NCI-H1694 (cell line): ENCODE measurements around the gene ECT2.
A peak's percentile ranks its signal among the peaks of the same experiment; 100 is the strongest.
"Not testable (repeated sequence)": the region's sequence is repeated elsewhere in the genome, so short reads cannot be mapped to it uniquely, and the experiment has no call there.

Source experiments
- DNase-seq: peaks from one replicate; lab custom pipeline; 2025; lab: John Stamatoyannopoulos, UW

The ECT2 gene

GRCh38 chr3:172746475-172746874 lies 4.1 kb upstream of the ECT2 start:
- no peak for DNase-seq

- no peak for DNase-seq
Measured at GRCh38 chr3:172749230-172749965, 1.1 kb upstream of the ECT2 start.

- no peak for DNase-seq
Measured at GRCh38 chr3:172750069-172750367, 508 bp upstream of the ECT2 start.

- no peak for DNase-seq
Measured at GRCh38 chr3:172751175-172751704, 714 bp downstream of the ECT2 start.

GRCh38 chr3:172752651-172753050 lies 2.1 kb downstream of the ECT2 start:
- no peak for DNase-seq

- DNase-seq, result no peak
Measured at GRCh38 chr3:172753125-172753524, 2.6 kb downstream of the ECT2 start.

- not testable (repeated sequence) for DNase-seq
Measured at GRCh38 chr3:172760416-172760815, 9.9 kb downstream of the ECT2 start.

- no peak for DNase-seq
Measured at GRCh38 chr3:172766241-172766640, 15.7 kb downstream of the ECT2 start.

GRCh38 chr3:172766718-172767405 lies 16.3 kb downstream of the ECT2 start:
- no peak for DNase-seq

- no peak for DNase-seq
Measured at GRCh38 chr3:172770382-172770781, 19.9 kb downstream of the ECT2 start.

- DNase-seq, result no peak
Measured at GRCh38 chr3:172771672-172772071, 21.1 kb downstream of the ECT2 start.

GRCh38 chr3:172776049-172776717 lies 25.7 kb downstream of the ECT2 start:
- DNase-seq, result no peak

- no peak for DNase-seq
Measured at GRCh38 chr3:172777901-172778300, 27.4 kb downstream of the ECT2 start.

DNA sequence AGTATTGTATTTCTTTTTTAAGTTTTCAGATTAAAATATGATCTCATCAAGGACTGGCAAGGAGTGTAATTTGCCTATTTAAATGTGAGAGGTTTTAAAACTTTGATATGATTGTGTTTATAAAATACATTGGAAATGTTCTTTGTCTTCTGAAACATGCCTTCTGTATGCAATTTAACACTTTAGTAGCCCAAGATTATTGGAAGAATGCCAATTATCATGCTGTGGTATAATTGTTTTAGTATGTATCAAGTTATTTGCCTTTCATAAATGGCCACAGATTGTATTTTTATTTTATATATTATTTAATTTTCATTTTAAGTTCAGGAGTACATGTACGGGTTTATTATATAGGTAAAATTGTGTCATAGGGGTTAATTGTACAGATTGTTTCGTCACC lies 31.7 kb downstream of the ECT2 start:
- DNase-seq, result no peak

DNA sequence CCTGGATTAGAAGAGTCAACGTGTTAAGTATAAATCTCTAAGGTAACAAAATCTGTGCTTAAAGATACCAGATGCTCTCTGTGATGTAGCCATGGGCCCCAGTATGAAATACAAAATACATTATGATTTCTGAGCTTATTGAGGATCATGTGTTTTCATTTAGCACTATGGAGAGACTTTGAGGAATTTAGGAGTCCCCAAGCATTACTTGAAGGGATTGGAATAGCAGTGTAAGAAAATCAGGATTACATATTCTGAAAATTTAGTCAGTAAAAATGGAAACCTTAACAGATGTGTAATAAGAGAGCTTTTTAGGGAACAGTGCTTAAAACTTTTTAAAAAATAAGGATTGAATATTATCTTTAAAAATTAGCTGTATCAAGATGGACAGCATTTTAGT lies 35.5 kb downstream of the ECT2 start:
- DNase-seq, result no peak

- no peak for DNase-seq
Measured at GRCh38 chr3:172787019-172787418, 36.5 kb downstream of the ECT2 start.

- no peak for DNase-seq
Measured at GRCh38 chr3:172787746-172788145, 37.2 kb downstream of the ECT2 start.

GRCh38 chr3:172799246-172799645 lies 48.7 kb downstream of the ECT2 start:
- no peak for DNase-seq

GRCh38 chr3:172800156-172800555 lies 49.6 kb downstream of the ECT2 start:
- no peak for DNase-seq

GRCh38 chr3:172803489-172803888 lies 53.0 kb downstream of the ECT2 start:
- no peak for DNase-seq

DNA sequence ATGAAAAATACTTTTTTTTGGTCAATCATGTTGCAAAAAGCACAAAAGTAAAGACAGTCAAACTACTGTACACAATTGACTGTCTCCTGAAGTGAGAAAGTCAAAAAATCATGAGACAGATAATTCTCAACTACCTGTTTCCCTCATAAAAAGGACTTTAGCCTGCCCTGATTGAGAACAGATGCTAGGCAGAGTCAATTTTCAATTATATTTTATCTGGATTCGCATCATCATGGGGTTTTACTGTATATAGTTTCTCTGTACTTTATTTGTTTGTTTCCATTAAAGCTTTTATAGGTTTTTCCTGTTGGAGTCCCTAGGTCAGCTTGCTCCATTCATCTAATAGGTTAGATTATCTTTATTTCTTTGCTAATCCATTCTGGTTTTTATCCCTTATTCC lies 53.8 kb downstream of the ECT2 start:
- no peak for DNase-seq

- DNase-seq, result peak; percentile 65
Measured at GRCh38 chr3:172808969-172809546, 58.5 kb downstream of the ECT2 start.

- no peak for DNase-seq
Measured at GRCh38 chr3:172811099-172811498, 60.6 kb downstream of the ECT2 start.
